ENCODE data around the gene TBX10. TPM values are rescaled to one million over a fixed set of nuclear protein-coding genes. Genes with fewer than 3 reads are reported as not detected.

The TBX10 gene
- polyA plus RNA-seq, 1 donor from 2014 or later: not detected

DNA sequence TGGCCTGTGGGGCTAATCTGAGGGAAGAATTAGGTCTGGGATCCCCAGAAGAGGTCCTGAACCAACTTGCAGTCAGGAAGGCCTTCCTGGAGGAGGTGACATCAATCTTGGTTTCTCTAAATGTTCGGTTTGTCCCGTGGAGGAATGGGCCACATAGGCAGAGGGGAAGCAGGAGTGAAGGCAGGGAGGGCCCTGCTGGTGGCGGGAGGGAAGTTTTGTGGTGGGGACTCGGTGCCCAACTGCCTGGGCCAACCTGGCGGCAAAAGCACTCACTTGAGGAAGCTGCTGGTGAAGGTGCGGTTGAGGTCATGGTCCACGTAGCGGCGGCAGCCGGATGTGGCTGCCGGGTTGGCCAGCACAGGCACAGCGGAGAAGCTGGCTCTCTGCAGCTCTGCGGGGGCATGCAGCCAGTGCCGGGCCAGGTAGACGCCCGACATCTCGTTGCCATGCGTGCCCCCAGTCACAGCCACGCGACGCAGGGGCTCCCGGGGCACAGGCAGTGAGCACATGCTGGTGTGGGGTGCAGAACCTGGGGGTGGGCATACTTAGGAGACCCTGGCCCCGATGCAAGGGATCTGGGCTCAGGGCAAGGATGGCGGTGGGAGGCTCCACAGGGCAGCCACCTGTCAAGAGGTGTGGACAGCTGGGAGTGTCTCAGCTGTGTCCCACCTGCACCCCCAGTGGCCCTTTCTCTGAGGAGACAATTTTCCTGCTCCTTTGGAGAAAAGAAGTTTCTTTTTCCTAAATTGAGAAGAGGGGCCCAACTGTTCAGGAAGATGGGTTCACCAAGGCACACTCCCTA, 7.2 kb upstream of the TBX10 start:
- no peaks in the 10 kb centered on the region for H3F3A ChIP-seq (ENCODE audit: insufficient read depth, low read length, poor library complexity, severe bottlenecking)
- no peaks in the 10 kb centered on the region for H3K36me3 ChIP-seq (ENCODE audit: insufficient read depth, low read length)
- H4K20me1 ChIP-seq (ENCODE audit: insufficient read depth): no peaks in the 10 kb centered on the region
- no peaks in the 10 kb centered on the region for H3K9me3 ChIP-seq (ENCODE audit: low read length)
- no peak overlapping the region for H3K27ac ChIP-seq (ENCODE audit: low read length)
- TF ChIP-seq, protein P1, sequence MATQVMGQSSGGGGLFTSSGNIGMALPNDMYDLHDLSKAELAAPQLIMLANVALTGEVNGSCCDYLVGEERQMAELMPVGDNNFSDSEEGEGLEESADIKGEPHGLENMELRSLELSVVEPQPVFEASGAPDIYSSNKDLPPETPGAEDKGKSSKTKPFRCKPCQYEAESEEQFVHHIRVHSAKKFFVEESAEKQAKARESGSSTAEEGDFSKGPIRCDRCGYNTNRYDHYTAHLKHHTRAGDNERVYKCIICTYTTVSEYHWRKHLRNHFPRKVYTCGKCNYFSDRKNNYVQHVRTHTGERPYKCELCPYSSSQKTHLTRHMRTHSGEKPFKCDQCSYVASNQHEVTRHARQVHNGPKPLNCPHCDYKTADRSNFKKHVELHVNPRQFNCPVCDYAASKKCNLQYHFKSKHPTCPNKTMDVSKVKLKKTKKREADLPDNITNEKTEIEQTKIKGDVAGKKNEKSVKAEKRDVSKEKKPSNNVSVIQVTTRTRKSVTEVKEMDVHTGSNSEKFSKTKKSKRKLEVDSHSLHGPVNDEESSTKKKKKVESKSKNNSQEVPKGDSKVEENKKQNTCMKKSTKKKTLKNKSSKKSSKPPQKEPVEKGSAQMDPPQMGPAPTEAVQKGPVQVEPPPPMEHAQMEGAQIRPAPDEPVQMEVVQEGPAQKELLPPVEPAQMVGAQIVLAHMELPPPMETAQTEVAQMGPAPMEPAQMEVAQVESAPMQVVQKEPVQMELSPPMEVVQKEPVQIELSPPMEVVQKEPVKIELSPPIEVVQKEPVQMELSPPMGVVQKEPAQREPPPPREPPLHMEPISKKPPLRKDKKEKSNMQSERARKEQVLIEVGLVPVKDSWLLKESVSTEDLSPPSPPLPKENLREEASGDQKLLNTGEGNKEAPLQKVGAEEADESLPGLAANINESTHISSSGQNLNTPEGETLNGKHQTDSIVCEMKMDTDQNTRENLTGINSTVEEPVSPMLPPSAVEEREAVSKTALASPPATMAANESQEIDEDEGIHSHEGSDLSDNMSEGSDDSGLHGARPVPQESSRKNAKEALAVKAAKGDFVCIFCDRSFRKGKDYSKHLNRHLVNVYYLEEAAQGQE (IDR thresholded peaks at IDR 0.05; ENCODE audit: borderline replicate concordance): no peak
- TF ChIP-seq EP300 (conservative IDR thresholded peaks at IDR 0.05; ENCODE audit: poor library complexity, severe bottlenecking): no peak
- TF ChIP-seq SMC3 (conservative IDR thresholded peaks at IDR 0.05; ENCODE audit: poor library complexity): no peak
- TF ChIP-seq MXI1 (conservative IDR thresholded peaks at IDR 0.05; ENCODE audit: poor library complexity, severe bottlenecking): no peak
- TF ChIP-seq POLR2AphosphoS5 (IDR thresholded peaks at IDR 0.05): no peak
- H3K9ac ChIP-seq (ENCODE audit: low read length): no peak overlapping the region
- H2AFZ ChIP-seq (ENCODE audit: low read depth, low read length): no peak overlapping the region
- no peak overlapping the region for H3K4me2 ChIP-seq (ENCODE audit: low read length)
- H3K27me3 ChIP-seq (ENCODE audit: insufficient read depth, low read depth, low read length): no peaks in the 10 kb centered on the region
- H3K79me2 ChIP-seq (replicated peaks; ENCODE audit: insufficient read depth, low read length): no peaks in the 10 kb centered on the region
- no peaks in the 10 kb centered on the region for H3K9me2 ChIP-seq (ENCODE audit: insufficient read depth, low read length)
- no peak overlapping the region for H3K4me3 ChIP-seq (ENCODE audit: low read length)

- TF ChIP-seq, protein P1 (IDR thresholded peaks at IDR 0.05; ENCODE audit: borderline replicate concordance): no peak
- TF ChIP-seq RAD21 (conservative IDR thresholded peaks at IDR 0.05) (no peak), EP300 (conservative IDR thresholded peaks at IDR 0.05; ENCODE audit: poor library complexity, severe bottlenecking) (no peak), TAF1 (IDR thresholded peaks at IDR 0.05; ENCODE audit: low read depth) (no peak), MXI1 (conservative IDR thresholded peaks at IDR 0.05; ENCODE audit: poor library complexity, severe bottlenecking) (no peak), EZH2 (IDR thresholded peaks at IDR 0.05; ENCODE audit: borderline replicate concordance, insufficient read depth, low read length, poor library complexity, severe bottlenecking) (no peak), POLR2AphosphoS5 (IDR thresholded peaks at IDR 0.05) (no peak), SMC3 (conservative IDR thresholded peaks at IDR 0.05; ENCODE audit: poor library complexity) (no peak)
- TF ChIP-seq, protein P2, sequence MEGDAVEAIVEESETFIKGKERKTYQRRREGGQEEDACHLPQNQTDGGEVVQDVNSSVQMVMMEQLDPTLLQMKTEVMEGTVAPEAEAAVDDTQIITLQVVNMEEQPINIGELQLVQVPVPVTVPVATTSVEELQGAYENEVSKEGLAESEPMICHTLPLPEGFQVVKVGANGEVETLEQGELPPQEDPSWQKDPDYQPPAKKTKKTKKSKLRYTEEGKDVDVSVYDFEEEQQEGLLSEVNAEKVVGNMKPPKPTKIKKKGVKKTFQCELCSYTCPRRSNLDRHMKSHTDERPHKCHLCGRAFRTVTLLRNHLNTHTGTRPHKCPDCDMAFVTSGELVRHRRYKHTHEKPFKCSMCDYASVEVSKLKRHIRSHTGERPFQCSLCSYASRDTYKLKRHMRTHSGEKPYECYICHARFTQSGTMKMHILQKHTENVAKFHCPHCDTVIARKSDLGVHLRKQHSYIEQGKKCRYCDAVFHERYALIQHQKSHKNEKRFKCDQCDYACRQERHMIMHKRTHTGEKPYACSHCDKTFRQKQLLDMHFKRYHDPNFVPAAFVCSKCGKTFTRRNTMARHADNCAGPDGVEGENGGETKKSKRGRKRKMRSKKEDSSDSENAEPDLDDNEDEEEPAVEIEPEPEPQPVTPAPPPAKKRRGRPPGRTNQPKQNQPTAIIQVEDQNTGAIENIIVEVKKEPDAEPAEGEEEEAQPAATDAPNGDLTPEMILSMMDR (IDR thresholded peaks at IDR 0.05; ENCODE audit: poor library complexity, severe bottlenecking): no peak
- Histone ChIP-seq H4K20me1 (ENCODE audit: insufficient read depth) (no peaks in the 10 kb centered on the region), H3K4me3 (ENCODE audit: low read length) (no peak overlapping the region)
Measured at GRCh38 chr11:67645521-67646461, 6.2 kb upstream of the TBX10 start.

More at GRCh38 chr11:67645521-67646461, 6.2 kb upstream of the TBX10 start:
- Histone ChIP-seq H3K9me3 (ENCODE audit: low read length) (no peaks in the 10 kb centered on the region), H3K27ac (ENCODE audit: low read length) (no peak overlapping the region), H3K79me2 (replicated peaks; ENCODE audit: insufficient read depth, low read length) (no peaks in the 10 kb centered on the region), H3K9ac (ENCODE audit: low read length) (no peak overlapping the region), H3K4me2 (ENCODE audit: low read length) (no peak overlapping the region), H3K36me3 (ENCODE audit: insufficient read depth, low read length) (no peaks in the 10 kb centered on the region), H3K9me2 (ENCODE audit: insufficient read depth, low read length) (no peaks in the 10 kb centered on the region), H2AFZ (ENCODE audit: low read depth, low read length) (no peak overlapping the region), H3K27me3 (ENCODE audit: insufficient read depth, low read depth, low read length) (no peaks in the 10 kb centered on the region), H3F3A (ENCODE audit: insufficient read depth, low read length, poor library complexity, severe bottlenecking) (no peaks in the 10 kb centered on the region)

All from neural cell (in vitro differentiated cells).